K562 (cell line): Measurements from ENCODE around the gene COPS4. TPM values are rescaled to one million over a fixed set of nuclear protein-coding genes. Genes with fewer than 3 reads are reported as not detected.
A peak's percentile ranks its signal among the peaks of the same experiment; 100 is the strongest.

Experiments
- CTCF ChIP-seq, 3 experiments: IDR thresholded peaks in 2 of 3; conservative IDR thresholded peaks in 1 of 3; 2 replicates each; pipeline ENCODE4 v1.5.1; 2011 to 2012; ENCODE audit warnings: low read length in 3 of 3, mild to moderate bottlenecking in 3 of 3, control low read depth in 2 of 3, improper control_type of control experiment in 1 of 3, inconsistent platforms in 1 of 3, low read depth in 1 of 3, mixed read lengths in 1 of 3, moderate library complexity in 1 of 3; ENCODE audit not compliant: insufficient read depth in 2 of 3
- ETS2 ChIP-seq: IDR thresholded peaks from 2 replicates; pipeline ENCODE4 v1.6.1; 2016; ENCODE audit warnings: borderline replicate concordance, missing genetic modification characterization, mild to moderate bottlenecking, moderate library complexity, missing compliant biosample characterization; ENCODE audit not compliant: poor library complexity, severe bottlenecking
- FOXA3 ChIP-seq, 2 experiments: fragments of 450-650 bp in 1 of 2; sonication (generic) in 1 of 2; formaldehyde crosslinking; IDR thresholded peaks in 1 of 2; conservative IDR thresholded peaks in 1 of 2; 2 replicates each; pipeline versions ENCODE4 v1.4.0 to v1.8.0; 2020 to 2022; ENCODE audit warnings: mild to moderate bottlenecking in 2 of 2, missing genetic modification reagents in 1 of 2
- REST ChIP-seq, 2 experiments: fragments of 450-650 bp; formaldehyde crosslinking in 1 of 2; IDR thresholded peaks; 2 replicates each; pipeline versions ENCODE4 v1.4.0 to v1.6.1; 2014 to 2020; ENCODE audit warnings: mild to moderate bottlenecking in 2 of 2, borderline replicate concordance in 1 of 2, low read depth in 1 of 2
- RHOXF2B ChIP-seq: fragments of 250-450 bp; sonication (Bioruptor Pico); conservative IDR thresholded peaks from 2 replicates; pipeline ENCODE4 v1.5.1; 2021
- ZNF589 ChIP-seq: fragments of 200-800 bp; sonication (Bioruptor generic); IDR thresholded peaks from 2 replicates; pipeline ENCODE4 v1.6.1; 2016; ENCODE audit warnings: low read depth, missing genetic modification characterization, missing compliant biosample characterization
- ZNF639 ChIP-seq, 2 experiments: fragments of 200-800 bp in 1 of 2; sonication (Bioruptor generic) in 1 of 2; sonication (generic) in 1 of 2; formaldehyde crosslinking in 1 of 2; IDR thresholded peaks in 1 of 2; conservative IDR thresholded peaks in 1 of 2; 2 replicates each; pipeline versions ENCODE4 v1.5.0 to v1.6.1; 2016 to 2020; ENCODE audit warnings: missing compliant biosample characterization in 1 of 2, missing genetic modification characterization in 1 of 2, missing genetic modification reagents in 1 of 2
- ZSCAN29 ChIP-seq: fragments of 450-650 bp; IDR thresholded peaks from 2 replicates; pipeline ENCODE4 v1.6.1; 2017
- polyA plus RNA-seq, 8 experiments: library from polyadenylated mRNA; depleted of rRNA in 4 of 8; stranded (reverse) in 5 of 8; unstranded in 3 of 8; fragments of >200 nt; fragmentation: Nextera tagmentation in 2 of 8; fragmentation: Illumina TruSeq in 1 of 8; extraction: Ambion mirVana in 2 of 8; extraction: Trizol in 1 of 8; gene quantifications; 2 replicates each; pipeline versions ENCODE4 v1.2.1 to v1.2.3, GENCODE V29; 2011 to 2014; ENCODE audit warnings: inconsistent platforms in 1 of 8, missing spikeins in 1 of 8
- total RNA-seq, 7 experiments: library from RNA; depleted of rRNA in 6 of 7; stranded (reverse); fragments of >200 nt in 6 of 7; fragmentation: Illumina TruSeq in 2 of 7; extraction: Trizol in 2 of 7; gene quantifications; 2 replicates each; pipeline versions ENCODE4 v1.2.1 to v1.2.3, GENCODE V29; 2011 to 2021; ENCODE audit warnings: low replicate concordance in 1 of 7
- TF ChIP-seq, protein P1 (sequence below): fragments of 250-450 bp; sonication (Bioruptor Pico); IDR thresholded peaks from 2 replicates; pipeline ENCODE4 v1.5.0; 2022; ENCODE audit warnings: mild to moderate bottlenecking

Gene COPS4
- total and polyA plus RNA-seq, 9 of the 15 experiments (the other 6 are each of a cell fraction or from before 2014, with no cell fraction given), result 44.7 to 180 (median 70.9) TPM

GRCh38 chr4:83074086-83074704, 39.2 kb downstream of the COPS4 start (continued):
- peak; percentile 49; the same call in 1 of the 2 replicates for TF ChIP-seq REST (IDR thresholded peaks at IDR 0.05; ENCODE audit: borderline replicate concordance)
- no peak for TF ChIP-seq REST (CRISPR knock-in tag; IDR thresholded peaks at IDR 0.05; ENCODE audit: low read depth)
- TF ChIP-seq ZNF589, result no peak
- 0 out of 4 replicates have a peak, but pooled peaks of 1 of the 2 experiments have one; percentile 5 for TF ChIP-seq FOXA3 (CRISPR knock-in tag; conservative IDR thresholded peaks at IDR 0.05 in 1 of 2, IDR thresholded peaks at IDR 0.05 in 1 of 2)
- TF ChIP-seq ZSCAN29, result no peak
- TF ChIP-seq RHOXF2B, result no peak
- TF ChIP-seq CTCF (IDR thresholded peaks at IDR 0.05 in 2 of 3, conservative IDR thresholded peaks at IDR 0.05 in 1 of 3; ENCODE audit: insufficient read depth in 2 of 3, low read depth in 1 of 3, low read length in 3 of 3), result peak; percentile 53 to 69 (median 53); a peak in 5 of 6 replicates
- no peak for TF ChIP-seq ZNF639 (CRISPR knock-in tag; conservative IDR thresholded peaks at IDR 0.05 in 1 of 2, IDR thresholded peaks at IDR 0.05 in 1 of 2)
- TF ChIP-seq, protein P1, sequence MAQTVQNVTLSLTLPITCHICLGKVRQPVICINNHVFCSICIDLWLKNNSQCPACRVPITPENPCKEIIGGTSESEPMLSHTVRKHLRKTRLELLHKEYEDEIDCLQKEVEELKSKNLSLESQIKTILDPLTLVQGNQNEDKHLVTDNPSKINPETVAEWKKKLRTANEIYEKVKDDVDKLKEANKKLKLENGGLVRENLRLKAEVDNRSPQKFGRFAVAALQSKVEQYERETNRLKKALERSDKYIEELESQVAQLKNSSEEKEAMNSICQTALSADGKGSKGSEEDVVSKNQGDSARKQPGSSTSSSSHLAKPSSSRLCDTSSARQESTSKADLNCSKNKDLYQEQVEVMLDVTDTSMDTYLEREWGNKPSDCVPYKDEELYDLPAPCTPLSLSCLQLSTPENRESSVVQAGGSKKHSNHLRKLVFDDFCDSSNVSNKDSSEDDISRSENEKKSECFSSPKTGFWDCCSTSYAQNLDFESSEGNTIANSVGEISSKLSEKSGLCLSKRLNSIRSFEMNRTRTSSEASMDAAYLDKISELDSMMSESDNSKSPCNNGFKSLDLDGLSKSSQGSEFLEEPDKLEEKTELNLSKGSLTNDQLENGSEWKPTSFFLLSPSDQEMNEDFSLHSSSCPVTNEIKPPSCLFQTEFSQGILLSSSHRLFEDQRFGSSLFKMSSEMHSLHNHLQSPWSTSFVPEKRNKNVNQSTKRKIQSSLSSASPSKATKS (CRISPR knock-in tag), result no peak
- no peak for TF ChIP-seq ETS2 (tag)
